Measurements from ENCODE around the gene PI4KB. TPM values are rescaled to one million over a fixed set of nuclear protein-coding genes. Genes with fewer than 3 reads are reported as not detected.

PI4KB gene
- total and polyA plus RNA-seq, 2 of the 13 experiments (the other 11 are each of a cell fraction or from before 2014, with no cell fraction given), result 19.5 to 29.3 TPM

- TF ChIP-seq ATF4 (CRISPR knock-in tag; IDR thresholded peaks at IDR 0.05) (no peak), ZFY (CRISPR knock-in tag; IDR thresholded peaks at IDR 0.05) (peak; percentile 47), U2AF1 (optimal IDR thresholded peaks at IDR 0.05; ENCODE audit: low read depth, low read length) (no peak), KAT7 (CRISPR knock-in tag; IDR thresholded peaks at IDR 0.05; ENCODE audit: borderline replicate concordance) (no peak), ARID4A (CRISPR knock-in tag; IDR thresholded peaks at IDR 0.05; ENCODE audit: borderline replicate concordance) (0 out of 2 replicates have a peak, but pooled peaks have one; percentile 57), ZNF34 (CRISPR knock-in tag; IDR thresholded peaks at IDR 0.05; ENCODE audit: borderline replicate concordance) (no peak), U2AF2 (IDR thresholded peaks at IDR 0.05; ENCODE audit: low read depth, low read length) (no peak), SIN3A (IDR thresholded peaks at IDR 0.05; ENCODE audit: borderline replicate concordance, low read depth, low read length) (no peak; the same call in 1 of the 2 replicates), NPAS2 (CRISPR knock-in tag; IDR thresholded peaks at IDR 0.05; ENCODE audit: borderline replicate concordance) (no peak), POLR2G (IDR thresholded peaks at IDR 0.05; ENCODE audit: low read depth, low read length) (no peak; the same call in 1 of the 2 replicates), THAP9 (CRISPR knock-in tag; IDR thresholded peaks at IDR 0.05; ENCODE audit: borderline replicate concordance) (peak; percentile 26; the same call in 1 of the 2 replicates), FLYWCH1 (CRISPR knock-in tag; IDR thresholded peaks at IDR 0.05) (no peak), SETDB1 (CRISPR knock-in tag; IDR thresholded peaks at IDR 0.05; ENCODE audit: borderline replicate concordance) (no peak), ERF (CRISPR knock-in tag; IDR thresholded peaks at IDR 0.05) (0 out of 2 replicates have a peak, but pooled peaks have one; percentile 16), ZNF44 (CRISPR knock-in tag; IDR thresholded peaks at IDR 0.05) (0 out of 2 replicates have a peak, but pooled peaks have one; percentile 51)
- TF ChIP-seq, protein P1, sequence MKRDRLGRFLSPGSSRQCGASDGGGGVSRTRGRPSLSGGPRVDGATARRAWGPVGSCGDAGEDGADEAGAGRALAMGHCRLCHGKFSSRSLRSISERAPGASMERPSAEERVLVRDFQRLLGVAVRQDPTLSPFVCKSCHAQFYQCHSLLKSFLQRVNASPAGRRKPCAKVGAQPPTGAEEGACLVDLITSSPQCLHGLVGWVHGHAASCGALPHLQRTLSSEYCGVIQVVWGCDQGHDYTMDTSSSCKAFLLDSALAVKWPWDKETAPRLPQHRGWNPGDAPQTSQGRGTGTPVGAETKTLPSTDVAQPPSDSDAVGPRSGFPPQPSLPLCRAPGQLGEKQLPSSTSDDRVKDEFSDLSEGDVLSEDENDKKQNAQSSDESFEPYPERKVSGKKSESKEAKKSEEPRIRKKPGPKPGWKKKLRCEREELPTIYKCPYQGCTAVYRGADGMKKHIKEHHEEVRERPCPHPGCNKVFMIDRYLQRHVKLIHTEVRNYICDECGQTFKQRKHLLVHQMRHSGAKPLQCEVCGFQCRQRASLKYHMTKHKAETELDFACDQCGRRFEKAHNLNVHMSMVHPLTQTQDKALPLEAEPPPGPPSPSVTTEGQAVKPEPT (CRISPR knock-in tag; IDR thresholded peaks at IDR 0.05; ENCODE audit: low read depth), result no peak
- TF ChIP-seq, protein P2, sequence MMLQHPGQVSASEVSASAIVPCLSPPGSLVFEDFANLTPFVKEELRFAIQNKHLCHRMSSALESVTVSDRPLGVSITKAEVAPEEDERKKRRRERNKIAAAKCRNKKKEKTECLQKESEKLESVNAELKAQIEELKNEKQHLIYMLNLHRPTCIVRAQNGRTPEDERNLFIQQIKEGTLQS (CRISPR knock-in tag; IDR thresholded peaks at IDR 0.05), result no peak
These were observed 873 bp upstream of the PI4KB start (continued) for GRCh38 chr1:151327903-151328674.

Data from HepG2 (cell line).